GM19043 (cell line): ENCODE measurements around the gene C9orf40.

Source experiments
- ATAC-seq: cut with Tn5 transposase; IDR thresholded peaks from one replicate; pipeline ENCODE4 v1.9.1; 2021; ENCODE audit warnings: low read depth; ENCODE audit not compliant: unreplicated experiment

C9orf40 gene

GRCh38 chr9:74942801-74943200 lies 9.9 kb downstream of the C9orf40 start:
- ATAC-seq = no peak

GRCh38 chr9:74940600-74940999 lies 12.1 kb downstream of the C9orf40 start:
- ATAC-seq = no peak

GRCh38 chr9:74935008-74935407 lies 17.7 kb downstream of the C9orf40 start:
- ATAC-seq = no peak

- ATAC-seq = no peak
Observed at GRCh38 chr9:74921737-74922136, 31.0 kb downstream of the C9orf40 start.

GRCh38 chr9:74920944-74921626 lies 31.6 kb downstream of the C9orf40 start:
- ATAC-seq = no peak

- ATAC-seq = no peak
Observed at GRCh38 chr9:74910036-74910435, 42.7 kb downstream of the C9orf40 start.

GRCh38 chr9:74908665-74909064 lies 44.0 kb downstream of the C9orf40 start:
- no peak for ATAC-seq

- no peak for ATAC-seq
Observed at GRCh38 chr9:74907085-74907484, 45.6 kb downstream of the C9orf40 start.

GRCh38 chr9:74901001-74901400 lies 51.7 kb downstream of the C9orf40 start:
- ATAC-seq = no peak
